ENCODE data around the gene SMCO3. TPM values are rescaled to one million over a fixed set of nuclear protein-coding genes. Genes with fewer than 3 reads are reported as not detected.

The SMCO3 gene
- total and polyA plus RNA-seq, 2 donors (not counting 1 experiment from before 2014, with no cell fraction given): not detected

GRCh38 chr12:14802247-14802646, 11.7 kb downstream of the SMCO3 start:
- peaks cover 54% of the 10 kb centered on the region for H3K79me2 ChIP-seq (ENCODE audit: control insufficient read depth, insufficient read depth, low read length)
- intact Hi-C loops (cut with micrococcal nuclease): no loop called here
- no peak overlapping the region for H3K27ac Mint-ChIP-seq
- no peak overlapping the region for H3K4me3 Mint-ChIP-seq
- H4K20me1 ChIP-seq (ENCODE audit: control insufficient read depth, insufficient read depth, low read length, poor library complexity, severe bottlenecking): no peaks in the 10 kb centered on the region
- POLR2A ChIA-PET: interaction anchor here (2.5 to 3.3 kb wide), 2 partner anchors 28 to 32 kb away, joined by 17 to 41 read pairs; a partner anchor contains a TSS
- no peak for TF ChIP-seq CTCF (IDR thresholded peaks at IDR 0.05)
- no peak for TF ChIP-seq EZH2 (IDR thresholded peaks at IDR 0.05; ENCODE audit: borderline replicate concordance, insufficient read depth, low read depth, low read length, poor library complexity, severe bottlenecking)
- H3K4me2 ChIP-seq (replicated peaks; ENCODE audit: low read depth, low read length, poor library complexity, severe bottlenecking): peak overlapping the region; percentile 81
- peaks cover 13 to 17% of the 10 kb centered on the region in 2 donors for H3K4me1 ChIP-seq (ENCODE audit: control insufficient read depth in 2 of 2, insufficient read depth in 2 of 2, low read length in 2 of 2)
- H3K9me3 Mint-ChIP-seq (ENCODE audit: insufficient read depth): no peaks in the 10 kb centered on the region
- no peak overlapping the region for H2AFZ ChIP-seq (ENCODE audit: insufficient read depth, low read depth, low read length, poor library complexity, severe bottlenecking)
- peaks cover 11% of the 10 kb centered on the region for H3K4me1 Mint-ChIP-seq
- peak overlapping the region; percentile 98 for H3K27ac ChIP-seq (ENCODE audit: low read length in 2 of 2)
- ATAC-seq (ENCODE audit: low read depth) (no peak), DNase-seq (no peak)
- WGBS (ENCODE audit: insufficient coverage): 100% methylated on average over 1 of the region's 4 CpGs
- CTCF ChIA-PET: interaction anchor here (1.0 to 3.1 kb wide), 4 partner anchors 29 to 193 kb away, joined by 3 to 19 read pairs (median 4); a partner anchor contains a TSS
- no peaks in the 10 kb centered on the region for H3K27me3 Mint-ChIP-seq
- H3K27me3 ChIP-seq (replicated peaks in 1 of 4; ENCODE audit: control extremely low read depth in 1 of 4, control insufficient read depth in 3 of 4, insufficient read depth in 4 of 4, low read length in 3 of 4): no peaks in the 10 kb centered on the region
- H3K9ac ChIP-seq (ENCODE audit: low read length): peak overlapping the region; percentile 98
- H3K36me3 ChIP-seq (replicated peaks in 1 of 2; ENCODE audit: control extremely low read depth in 1 of 2, control insufficient read depth in 1 of 2, extremely low read depth in 1 of 2, insufficient read depth in 2 of 2, low read length in 1 of 2): peaks cover 16 to 31% of the 10 kb centered on the region in 2 experiments
- no peaks in the 10 kb centered on the region for H3K9me3 ChIP-seq (ENCODE audit: control extremely low read depth in 1 of 3, control insufficient read depth in 2 of 3, insufficient read depth in 1 of 3, low read length in 2 of 3)
- H3K4me3 ChIP-seq (ENCODE audit: control extremely low read depth in 1 of 5, extremely low read depth in 1 of 5, insufficient read depth in 1 of 5, low read depth in 2 of 5, low read length in 4 of 5): peak overlapping the region in 4 of 5 experiments; percentile 89 to 99 (median 95)

- TF ChIP-seq EZH2 (IDR thresholded peaks at IDR 0.05; ENCODE audit: borderline replicate concordance, insufficient read depth, low read depth, low read length, poor library complexity, severe bottlenecking) (no peak), CTCF (IDR thresholded peaks at IDR 0.05) (no peak)
- H3K27ac Mint-ChIP-seq: peak overlapping the region; percentile 29
- POLR2A ChIA-PET: no interaction called here
Measured at GRCh38 chr12:14795028-14795448, 18.9 kb downstream of the SMCO3 start.

More at GRCh38 chr12:14795028-14795448, 18.9 kb downstream of the SMCO3 start:
- Histone ChIP-seq H3K27me3 (replicated peaks in 1 of 4; ENCODE audit: control extremely low read depth in 1 of 4, control insufficient read depth in 3 of 4, insufficient read depth in 4 of 4, low read length in 3 of 4) (no peaks in the 10 kb centered on the region), H2AFZ (ENCODE audit: insufficient read depth, low read depth, low read length, poor library complexity, severe bottlenecking) (no peak overlapping the region), H3K79me2 (ENCODE audit: control insufficient read depth, insufficient read depth, low read length) (no peaks in the 10 kb centered on the region), H3K4me1 (ENCODE audit: control insufficient read depth in 2 of 2, insufficient read depth in 2 of 2, low read length in 2 of 2) (no peaks in the 10 kb centered on the region), H3K4me3 (ENCODE audit: control extremely low read depth in 1 of 5, extremely low read depth in 1 of 5, insufficient read depth in 1 of 5, low read depth in 2 of 5, low read length in 4 of 5) (no peak overlapping the region), H3K9ac (ENCODE audit: low read length) (no peak overlapping the region), H3K4me2 (replicated peaks; ENCODE audit: low read depth, low read length, poor library complexity, severe bottlenecking) (no peak overlapping the region), H3K36me3 (replicated peaks in 1 of 2; ENCODE audit: control extremely low read depth in 1 of 2, control insufficient read depth in 1 of 2, extremely low read depth in 1 of 2, insufficient read depth in 2 of 2, low read length in 1 of 2) (peaks cover 22 to 81% of the 10 kb centered on the region in 2 experiments), H3K27ac (ENCODE audit: low read length in 2 of 2) (peak overlapping the region in 1 of 2 donors; percentile 10), H4K20me1 (ENCODE audit: control insufficient read depth, insufficient read depth, low read length, poor library complexity, severe bottlenecking) (no peaks in the 10 kb centered on the region), H3K9me3 (ENCODE audit: control extremely low read depth in 1 of 3, control insufficient read depth in 2 of 3, insufficient read depth in 1 of 3, low read length in 2 of 3) (no peaks in the 10 kb centered on the region)
- DNase-seq (no peak), ATAC-seq (ENCODE audit: low read depth) (peak; percentile 17)
- H3K4me3 Mint-ChIP-seq: no peak overlapping the region
- peaks cover 6% of the 10 kb centered on the region for H3K4me1 Mint-ChIP-seq
- intact Hi-C loops (cut with micrococcal nuclease): no loop called here
- H3K27me3 Mint-ChIP-seq: no peaks in the 10 kb centered on the region
- CTCF ChIA-PET: no interaction called here
- H3K9me3 Mint-ChIP-seq (ENCODE audit: insufficient read depth): no peaks in the 10 kb centered on the region
- WGBS (ENCODE audit: insufficient coverage): no CpG with 5 or more reads among the region's 4 CpGs
